ENCODE results near the gene IFNAR1.
"Not testable (repeated sequence)": the region's sequence is repeated elsewhere in the genome, so short reads cannot be mapped to it uniquely, and the experiment has no call there.

The IFNAR1 gene

GRCh38 chr21:33350676-33351075 is 25.9 kb downstream of the IFNAR1 start:
- DNase-seq, result no peak

- no peak for DNase-seq
Measured at GRCh38 chr21:33355355-33355754, 30.6 kb downstream of the IFNAR1 start.

- DNase-seq, result no peak
Measured at GRCh38 chr21:33355996-33356395, 31.2 kb downstream of the IFNAR1 start.

GRCh38 chr21:33357177-33357576 is 32.4 kb downstream of the IFNAR1 start:
- no peak for DNase-seq

GRCh38 chr21:33359446-33359845 is 34.7 kb downstream of the IFNAR1 start:
- no peak for DNase-seq

GRCh38 chr21:33360281-33360680 is 35.5 kb downstream of the IFNAR1 start:
- DNase-seq, result no peak

- peak; percentile 70 for DNase-seq
Measured at GRCh38 chr21:33360881-33361602, 36.3 kb downstream of the IFNAR1 start.

GRCh38 chr21:33362044-33362555 is 37.3 kb downstream of the IFNAR1 start:
- DNase-seq, result no peak

GRCh38 chr21:33363911-33364609 is 39.3 kb downstream of the IFNAR1 start:
- DNase-seq, result not testable (repeated sequence)

GRCh38 chr21:33364830-33365229 is 40.1 kb downstream of the IFNAR1 start:
- DNase-seq, result no peak

GRCh38 chr21:33367309-33367973 is 42.7 kb downstream of the IFNAR1 start:
- DNase-seq, result no peak

- no peak for DNase-seq
Measured at GRCh38 chr21:33368124-33368523, 43.4 kb downstream of the IFNAR1 start.

- no peak for DNase-seq
Measured at GRCh38 chr21:33368576-33368975, 43.8 kb downstream of the IFNAR1 start.

- DNase-seq, result no peak
Measured at GRCh38 chr21:33369586-33369985, 44.8 kb downstream of the IFNAR1 start.

GRCh38 chr21:33370305-33370704 is 45.5 kb downstream of the IFNAR1 start:
- no peak for DNase-seq

GRCh38 chr21:33371366-33371765 is 46.6 kb downstream of the IFNAR1 start:
- DNase-seq, result no peak

- DNase-seq, result no peak
Measured at GRCh38 chr21:33372582-33372981, 47.8 kb downstream of the IFNAR1 start.

GRCh38 chr21:33373451-33373850 is 48.7 kb downstream of the IFNAR1 start:
- no peak for DNase-seq

GRCh38 chr21:33374080-33374449 is 49.3 kb downstream of the IFNAR1 start:
- no peak for DNase-seq

GRCh38 chr21:33374450-33375096 is 49.8 kb downstream of the IFNAR1 start:
- DNase-seq, result peak; percentile 36

- no peak for DNase-seq
Measured at GRCh38 chr21:33375101-33375644, 50.4 kb downstream of the IFNAR1 start.

- no peak for DNase-seq
Measured at GRCh38 chr21:33377221-33377920, 52.6 kb downstream of the IFNAR1 start.

All from right hindlimb (tissue), 1 donor.